HepG2 (cell line): Measurements from ENCODE around the gene FOXK2. TPM values are rescaled to one million over a fixed set of nuclear protein-coding genes. Genes with fewer than 3 reads are reported as not detected.
A peak's percentile ranks its signal among the peaks of the same experiment; 100 is the strongest.

Experiments
- ARNT ChIP-seq: fragments of 450-650 bp; IDR thresholded peaks from 2 replicates; pipeline ENCODE4 v1.6.1; 2017
- ATF3 ChIP-seq: sonication (generic); formaldehyde crosslinking; IDR thresholded peaks from 2 replicates; pipeline ENCODE4 v1.4.0; 2020; ENCODE audit warnings: missing genetic modification reagents
- BCL6 ChIP-seq: IDR thresholded peaks from 2 replicates; pipeline ENCODE4 v1.6.1; 2016; ENCODE audit warnings: missing genetic modification reagents, missing compliant biosample characterization
- GTF3A ChIP-seq: sonication (generic); formaldehyde crosslinking; conservative IDR thresholded peaks from 2 replicates; pipeline ENCODE4 v1.4.0; 2020; ENCODE audit warnings: mild to moderate bottlenecking, missing genetic modification reagents
- IKZF4 ChIP-seq: sonication (generic); formaldehyde crosslinking; IDR thresholded peaks from 2 replicates; pipeline ENCODE4 v1.5.1; 2020; ENCODE audit warnings: borderline replicate concordance, mild to moderate bottlenecking, low read depth, missing genetic modification reagents; ENCODE audit errors: not compliant biosample characterization
- PHF21A ChIP-seq: sonication (generic); formaldehyde crosslinking; IDR thresholded peaks from 2 replicates; pipeline ENCODE4 v1.5.0; 2020; ENCODE audit warnings: mild to moderate bottlenecking, missing genetic modification reagents
- POLR2AphosphoS5 ChIP-seq: IDR thresholded peaks from 2 replicates; pipeline ENCODE4 v1.6.1; 2012; ENCODE audit warnings: low read depth, low read length
- RBFOX2 ChIP-seq: fragments of 200-400 bp; formaldehyde crosslinking; IDR thresholded peaks from 2 replicates; pipeline ENCODE4 v1.6.1; 2017; ENCODE audit warnings: low read depth, mild to moderate bottlenecking, low read length
- SNAI1 ChIP-seq: sonication (generic); formaldehyde crosslinking; IDR thresholded peaks from 2 replicates; pipeline ENCODE4 v1.5.0; 2020; ENCODE audit warnings: mild to moderate bottlenecking, missing genetic modification reagents, borderline replicate concordance
- THAP7 ChIP-seq: sonication (generic); formaldehyde crosslinking; IDR thresholded peaks from 2 replicates; pipeline ENCODE4 v1.8.1; 2023; ENCODE audit warnings: mild to moderate bottlenecking, missing genetic modification reagents
- TRIM22 ChIP-seq: fragments of 450-650 bp; IDR thresholded peaks from 2 replicates; pipeline ENCODE4 v1.6.1; 2017
- UBTF ChIP-seq: sonication (generic); formaldehyde crosslinking; IDR thresholded peaks from 2 replicates; pipeline ENCODE4 v1.4.0; 2020; ENCODE audit warnings: mild to moderate bottlenecking, missing genetic modification reagents
- ZBTB42 ChIP-seq: sonication (generic); formaldehyde crosslinking; IDR thresholded peaks from 2 replicates; pipeline ENCODE4 v1.5.0; 2020; ENCODE audit warnings: mild to moderate bottlenecking, missing genetic modification reagents
- ZC3H13 ChIP-seq: sonication (generic); formaldehyde crosslinking; IDR thresholded peaks from 2 replicates; pipeline ENCODE4 v1.8.1; 2023; ENCODE audit warnings: mild to moderate bottlenecking, missing genetic modification reagents, moderate library complexity
- ZNF354B ChIP-seq: sonication (generic); formaldehyde crosslinking; IDR thresholded peaks from 2 replicates; pipeline ENCODE4 v1.8.0; 2022; ENCODE audit warnings: mild to moderate bottlenecking, missing genetic modification reagents
- ZNF367 ChIP-seq: sonication (generic); formaldehyde crosslinking; IDR thresholded peaks from 2 replicates; pipeline ENCODE4 v1.4.0; 2020; ENCODE audit warnings: missing genetic modification reagents, borderline replicate concordance
- ZNF574 ChIP-seq: sonication (generic); formaldehyde crosslinking; IDR thresholded peaks from 2 replicates; pipeline ENCODE4 v1.4.0; 2020; ENCODE audit warnings: missing genetic modification reagents
- ZNF766 ChIP-seq: sonication (generic); formaldehyde crosslinking; IDR thresholded peaks from 2 replicates; pipeline ENCODE4 v1.5.0; 2020; ENCODE audit warnings: missing genetic modification reagents, borderline replicate concordance
- polyA plus RNA-seq, 8 experiments: library from polyadenylated mRNA; depleted of rRNA in 3 of 8; stranded (reverse) in 7 of 8; unstranded in 1 of 8; fragments of >200 nt; fragmentation: Illumina TruSeq in 4 of 8; extraction: Trizol in 4 of 8; gene quantifications; 2 replicates each; pipeline versions ENCODE4 v1.2.1 to v1.2.3, GENCODE V29; 2011 to 2016; ENCODE audit warnings: low read depth in 4 of 8, missing spikeins in 1 of 8, mixed read lengths in 1 of 8; ENCODE audit not compliant: insufficient read depth in 1 of 8
- total RNA-seq, 5 experiments: library from RNA; depleted of rRNA; stranded (reverse); fragments of >200 nt; fragmentation: Illumina TruSeq; extraction: Trizol; gene quantifications; 2 replicates each; pipeline ENCODE4 v1.2.3, GENCODE V29; 2016; ENCODE audit warnings: low read depth in 1 of 5

FOXK2 gene
- total and polyA plus RNA-seq, 2 of the 13 experiments (the other 11 are each of a cell fraction or from before 2014, with no cell fraction given), result 67.1 to 67.2 TPM

- TF ChIP-seq UBTF (CRISPR knock-in tag), result 0 out of 2 replicates have a peak, but pooled peaks have one; percentile 63
- no peak for TF ChIP-seq ATF3 (CRISPR knock-in tag)
- TF ChIP-seq ZNF354B, result no peak
- no peak for TF ChIP-seq GTF3A (CRISPR knock-in tag)
- peak; percentile 51; the same call in 1 of the 2 replicates for TF ChIP-seq RBFOX2
- no peak for TF ChIP-seq ZNF367 (CRISPR knock-in tag)
- no peak for TF ChIP-seq ZNF766 (CRISPR knock-in tag)
- TF ChIP-seq ZNF574 (CRISPR knock-in tag), result no peak
- no peak for TF ChIP-seq POLR2AphosphoS5
- no peak for TF ChIP-seq BCL6 (CRISPR knock-in tag)
- TF ChIP-seq THAP7, result no peak
- TF ChIP-seq IKZF4 (CRISPR knock-in tag), result no peak
- no peak for TF ChIP-seq PHF21A (CRISPR knock-in tag)
- TF ChIP-seq ZBTB42 (CRISPR knock-in tag), result peak; percentile 43; the same call in 1 of the 2 replicates
- TF ChIP-seq TRIM22, result no peak
- no peak for TF ChIP-seq SNAI1 (CRISPR knock-in tag)
- no peak for TF ChIP-seq ARNT
- peak; percentile 29; the same call in 1 of the 2 replicates for TF ChIP-seq ZC3H13 (CRISPR knock-in tag)
Observed at GRCh38 chr17:82647593-82648164, 128.1 kb downstream of the FOXK2 start (continued).
